GM23338 (cell line): ENCODE data around the gene KIF1A. TPM values are rescaled to one million over a fixed set of nuclear protein-coding genes. Genes with fewer than 3 reads are reported as not detected.

Experiments
- ATAC-seq: fragments of 200-7000 bp; cut with Tn5 transposase; 3 replicates; pipeline ENCODE4 v1.9.1; 2020
- DNase-seq: peaks from one replicate; pipeline ENCODE4 v3.0.0-alpha.2; 2015; ENCODE audit warnings: low spot score
- H2AFZ ChIP-seq: fragments of 200-600 bp; sonication (generic); 2 replicates; pipeline ENCODE4 v1.8.0; 2016; ENCODE audit warnings: antibody characterized with exemption, mild to moderate bottlenecking, moderate library complexity
- H3F3A ChIP-seq: fragments of 200-600 bp; sonication (generic); replicated peaks from 2 replicates; pipeline ENCODE4 v1.8.0; 2017; ENCODE audit warnings: antibody characterized with exemption, mixed run types, low read depth
- H3K27ac ChIP-seq: fragments of 200-600 bp; sonication (generic); 2 replicates; pipeline ENCODE4 v1.6.1; 2016; ENCODE audit warnings: low read depth
- H3K27me3 ChIP-seq: fragments of 200-600 bp; sonication (generic); 2 replicates; pipeline ENCODE4 v1.8.0; 2016; ENCODE audit warnings: mild to moderate bottlenecking, mixed run types, moderate library complexity; ENCODE audit not compliant: insufficient read depth
- H3K36me3 ChIP-seq: fragments of 200-600 bp; sonication (generic); 2 replicates; pipeline ENCODE4 v1.8.0; 2016; ENCODE audit warnings: mild to moderate bottlenecking; ENCODE audit not compliant: insufficient read depth
- H3K4me1 ChIP-seq: fragments of 200-600 bp; sonication (generic); 2 replicates; pipeline ENCODE4 v1.8.0; 2016; ENCODE audit warnings: mild to moderate bottlenecking, moderate library complexity; ENCODE audit not compliant: insufficient read depth
- H3K4me2 ChIP-seq: fragments of 200-600 bp; sonication (generic); 2 replicates; pipeline ENCODE4 v1.7.1; 2017; ENCODE audit warnings: mixed run types
- H3K4me3 ChIP-seq: fragments of 200-600 bp; sonication (generic); 2 replicates; pipeline ENCODE4 v1.6.1; 2016; ENCODE audit warnings: mixed run types
- H3K79me2 ChIP-seq: fragments of 200-600 bp; sonication (generic); replicated peaks from 2 replicates; pipeline ENCODE4 v1.8.0; 2017; ENCODE audit warnings: mild to moderate bottlenecking; ENCODE audit not compliant: insufficient read depth
- H3K9me2 ChIP-seq: fragments of 200-600 bp; sonication (generic); 2 replicates; pipeline ENCODE4 v1.8.0; 2017; ENCODE audit not compliant: insufficient read depth
- H4K20me1 ChIP-seq: fragments of 200-600 bp; sonication (generic); replicated peaks from 2 replicates; pipeline ENCODE4 v1.8.0; 2017; ENCODE audit warnings: mild to moderate bottlenecking; ENCODE audit not compliant: insufficient read depth
- H3K27ac Mint-ChIP-seq: 2 replicates; pipeline ENCODE4 v1.8.0; 2020; ENCODE audit warnings: inconsistent platforms, mild to moderate bottlenecking, moderate library complexity, mixed read lengths
- H3K27me3 Mint-ChIP-seq: 3 replicates; pipeline ENCODE4 v1.8.0; 2022; ENCODE audit warnings: low read depth, mild to moderate bottlenecking, moderate library complexity, mixed read lengths, inconsistent platforms; ENCODE audit not compliant: insufficient read depth, poor library complexity
- H3K36me3 Mint-ChIP-seq: 3 replicates; pipeline ENCODE4 v1.8.0; 2021; ENCODE audit warnings: low read depth, mild to moderate bottlenecking, inconsistent platforms, moderate library complexity, mixed read lengths
- H3K4me1 Mint-ChIP-seq: 3 replicates; pipeline ENCODE4 v1.8.0; 2020; ENCODE audit warnings: mild to moderate bottlenecking, inconsistent platforms, mixed read lengths
- H3K4me3 Mint-ChIP-seq: 3 replicates; pipeline ENCODE4 v1.8.0; 2021; ENCODE audit warnings: moderate library complexity, mild to moderate bottlenecking, inconsistent platforms, mixed read lengths
- H3K9me3 Mint-ChIP-seq: 3 replicates; pipeline ENCODE4 v1.8.0; 2020; ENCODE audit warnings: moderate library complexity, mild to moderate bottlenecking, inconsistent platforms, mixed read lengths
- CREB1 ChIP-seq: fragments of 250-450 bp; sonication (Bioruptor Pico); IDR thresholded peaks from 2 replicates; pipeline ENCODE4 v1.5.0; 2020; ENCODE audit warnings: low read depth, mild to moderate bottlenecking, moderate library complexity
- CTCF ChIP-seq, 2 experiments: fragments of 200-600 bp in 1 of 2; sonication (generic) in 1 of 2; conservative IDR thresholded peaks; 2 replicates each; pipeline versions ENCODE4 v1.5.1 to v1.6.1; 2016 to 2017; ENCODE audit warnings: antibody characterized with exemption in 2 of 2, low read depth in 2 of 2, mild to moderate bottlenecking in 2 of 2, moderate library complexity in 1 of 2
- ETS1 ChIP-seq: IDR thresholded peaks from 2 replicates; pipeline ENCODE4 v1.6.1; 2016; ENCODE audit warnings: antibody characterized with exemption
- EZH2 ChIP-seq: fragments of 200-600 bp; sonication (generic); IDR thresholded peaks from one replicate; pipeline ENCODE4 v1.8.0; 2017; ENCODE audit warnings: antibody characterized with exemption, mild to moderate bottlenecking, low read depth; ENCODE audit not compliant: unreplicated experiment
- EZH2phosphoT487 ChIP-seq: fragments of 200-600 bp; sonication (generic); IDR thresholded peaks from one replicate; pipeline ENCODE4 v1.8.1; 2018; ENCODE audit warnings: antibody characterized with exemption; ENCODE audit not compliant: unreplicated experiment
- JUNB ChIP-seq: IDR thresholded peaks from one replicate; pipeline ENCODE4 v1.6.1; 2016; ENCODE audit warnings: antibody characterized with exemption; ENCODE audit not compliant: unreplicated experiment
- NANOG ChIP-seq: IDR thresholded peaks from 2 replicates; pipeline ENCODE4 v1.6.1; 2016; ENCODE audit warnings: antibody characterized with exemption, borderline replicate concordance
- POLR2AphosphoS5 ChIP-seq: IDR thresholded peaks from 2 replicates; pipeline ENCODE4 v1.6.1; 2016; ENCODE audit warnings: antibody characterized with exemption, low read depth
- REST ChIP-seq: IDR thresholded peaks from one replicate; pipeline ENCODE4 v1.6.1; 2018; ENCODE audit warnings: antibody characterized with exemption; ENCODE audit not compliant: unreplicated experiment
- STAT1 ChIP-seq: IDR thresholded peaks from one replicate; pipeline ENCODE4 v1.6.1; 2016; ENCODE audit warnings: antibody characterized with exemption; ENCODE audit not compliant: unreplicated experiment
- ZNF114 ChIP-seq: fragments of 250-450 bp; sonication (Bioruptor Pico); IDR thresholded peaks from 2 replicates; pipeline ENCODE4 v1.5.0; 2020; ENCODE audit warnings: mild to moderate bottlenecking, moderate library complexity
- ZNF331 ChIP-seq: fragments of 250-450 bp; sonication (Bioruptor Pico); IDR thresholded peaks from 2 replicates; pipeline ENCODE4 v1.5.0; 2020; ENCODE audit warnings: low read depth, mild to moderate bottlenecking, moderate library complexity
- polyA plus RNA-seq: library from polyadenylated mRNA; unstranded; fragments of >200 nt; fragmentation: Nextera tagmentation; extraction: Ambion mirVana; gene quantifications from 2 replicates; pipeline ENCODE4 v1.2.1, GENCODE V29; 2016
- total RNA-seq: library from RNA; depleted of rRNA; stranded (reverse); fragments of >200 nt; shearing (Covaris generic); gene quantifications from 2 replicates; pipeline ENCODE4 v1.2.3, GENCODE V29; 2014

KIF1A gene
- total and polyA plus RNA-seq, 2 experiments from 2014 or later: 169 to 214 TPM

- TF ChIP-seq CTCF (conservative IDR thresholded peaks at IDR 0.05; ENCODE audit: low read depth in 2 of 2) (no peak), NANOG (no peak), EZH2phosphoT487 (no peak), JUNB (no peak), CREB1 (CRISPR knock-in tag) (no peak), EZH2 (no peak), ETS1 (no peak), REST (no peak), ZNF114 (CRISPR knock-in tag) (no peak), STAT1 (no peak), POLR2AphosphoS5 (no peak), ZNF331 (CRISPR knock-in tag) (no peak)
These were observed 45.4 kb upstream of the KIF1A start (continued) for GRCh38 chr2:240865391-240865790.

GRCh38 chr2:240864475-240864874, 44.5 kb upstream of the KIF1A start:
- H3K4me1 ChIP-seq: no peaks in the 10 kb centered on the region
- no peaks in the 10 kb centered on the region for H3K27me3 Mint-ChIP-seq
- TF ChIP-seq REST: no peak
- TF ChIP-seq ZNF114 (CRISPR knock-in tag): no peak
- no peak for TF ChIP-seq CTCF (conservative IDR thresholded peaks at IDR 0.05; ENCODE audit: low read depth in 2 of 2)
- TF ChIP-seq STAT1: no peak
- no peak for TF ChIP-seq EZH2phosphoT487
- no peak for TF ChIP-seq EZH2
- TF ChIP-seq ZNF331 (CRISPR knock-in tag): no peak
- no peak for TF ChIP-seq ETS1

More at GRCh38 chr2:240864475-240864874, 44.5 kb upstream of the KIF1A start:
- DNase-seq (no peak), ATAC-seq (no peak)
- Histone ChIP-seq H2AFZ (no peak overlapping the region), H3K9me2 (no peaks in the 10 kb centered on the region), H3K27me3 (no peaks in the 10 kb centered on the region), H3K4me2 (no peak overlapping the region), H3K4me3 (no peak overlapping the region), H3K27ac (no peak overlapping the region), H4K20me1 (no peaks in the 10 kb centered on the region; the same call in 1 of the 2 replicates), H3F3A (no peaks in the 10 kb centered on the region), H3K79me2 (no peaks in the 10 kb centered on the region), H3K36me3 (no peaks in the 10 kb centered on the region)
- Mint-ChIP-seq H3K4me3 (no peak overlapping the region), H3K27ac (no peak overlapping the region), H3K9me3 (no peaks in the 10 kb centered on the region), H3K4me1 (no peaks in the 10 kb centered on the region), H3K36me3 (no peaks in the 10 kb centered on the region)
